Astrocyte (in vitro differentiated cells and primary cell): ENCODE data around the gene SPTB.

Experiments used
- EZH2 ChIP-seq: IDR thresholded peaks from 2 replicates; pipeline ENCODE4 v1.6.1; 2012; ENCODE audit warnings: mild to moderate bottlenecking, low read length, inconsistent platforms; ENCODE audit not compliant: insufficient read depth
- TF ChIP-seq, protein P1 (sequence below): IDR thresholded peaks from 2 replicates; pipeline ENCODE4 v1.5.1; 2011; ENCODE audit warnings: low read depth, mild to moderate bottlenecking, inconsistent platforms, low read length, moderate library complexity; ENCODE audit not compliant: insufficient read depth

DNA sequence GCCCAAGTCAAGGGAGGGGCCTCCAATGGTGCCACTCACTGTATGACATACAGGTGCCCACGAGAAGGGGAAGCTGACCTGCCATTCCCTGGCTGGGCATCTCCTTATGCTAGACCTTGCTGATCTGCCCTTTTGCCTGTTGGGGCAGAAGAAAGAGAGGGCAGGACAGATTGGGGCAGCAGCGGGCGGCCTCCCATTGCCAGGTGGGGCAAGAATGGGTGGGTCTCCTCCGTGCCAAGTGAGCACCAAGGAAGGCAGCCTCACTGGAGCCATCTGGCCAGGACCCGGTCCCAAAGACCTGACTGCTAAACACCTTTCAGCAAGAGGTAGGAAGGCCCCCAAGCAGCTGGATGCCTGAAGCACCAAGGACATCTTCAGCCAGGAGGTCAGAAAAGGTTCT, 125.0 kb downstream of the SPTB start:
- TF ChIP-seq, protein P1, sequence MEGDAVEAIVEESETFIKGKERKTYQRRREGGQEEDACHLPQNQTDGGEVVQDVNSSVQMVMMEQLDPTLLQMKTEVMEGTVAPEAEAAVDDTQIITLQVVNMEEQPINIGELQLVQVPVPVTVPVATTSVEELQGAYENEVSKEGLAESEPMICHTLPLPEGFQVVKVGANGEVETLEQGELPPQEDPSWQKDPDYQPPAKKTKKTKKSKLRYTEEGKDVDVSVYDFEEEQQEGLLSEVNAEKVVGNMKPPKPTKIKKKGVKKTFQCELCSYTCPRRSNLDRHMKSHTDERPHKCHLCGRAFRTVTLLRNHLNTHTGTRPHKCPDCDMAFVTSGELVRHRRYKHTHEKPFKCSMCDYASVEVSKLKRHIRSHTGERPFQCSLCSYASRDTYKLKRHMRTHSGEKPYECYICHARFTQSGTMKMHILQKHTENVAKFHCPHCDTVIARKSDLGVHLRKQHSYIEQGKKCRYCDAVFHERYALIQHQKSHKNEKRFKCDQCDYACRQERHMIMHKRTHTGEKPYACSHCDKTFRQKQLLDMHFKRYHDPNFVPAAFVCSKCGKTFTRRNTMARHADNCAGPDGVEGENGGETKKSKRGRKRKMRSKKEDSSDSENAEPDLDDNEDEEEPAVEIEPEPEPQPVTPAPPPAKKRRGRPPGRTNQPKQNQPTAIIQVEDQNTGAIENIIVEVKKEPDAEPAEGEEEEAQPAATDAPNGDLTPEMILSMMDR, result no peak
- no peak for TF ChIP-seq EZH2
